Fibroblast of pulmonary artery (primary cell): Measurements from ENCODE around the gene KANSL3.

ENCODE experiments used
- DNase-seq: peaks from one replicate; pipeline ENCODE4 v3.0.0-alpha.2; 2010; ENCODE audit warnings: low read depth
- H3K4me3 ChIP-seq: replicated peaks from 2 replicates; pipeline ENCODE4 v1.5.1; 2011; ENCODE audit warnings: low read depth, mild to moderate bottlenecking, control low read depth, low read length, moderate library complexity
- TF ChIP-seq, protein P1 (sequence below): IDR thresholded peaks from 2 replicates; pipeline ENCODE4 v1.5.1; 2011; ENCODE audit warnings: mild to moderate bottlenecking, control low read depth, low read length, inconsistent platforms; ENCODE audit errors: missing control alignments

The KANSL3 gene

DNA sequence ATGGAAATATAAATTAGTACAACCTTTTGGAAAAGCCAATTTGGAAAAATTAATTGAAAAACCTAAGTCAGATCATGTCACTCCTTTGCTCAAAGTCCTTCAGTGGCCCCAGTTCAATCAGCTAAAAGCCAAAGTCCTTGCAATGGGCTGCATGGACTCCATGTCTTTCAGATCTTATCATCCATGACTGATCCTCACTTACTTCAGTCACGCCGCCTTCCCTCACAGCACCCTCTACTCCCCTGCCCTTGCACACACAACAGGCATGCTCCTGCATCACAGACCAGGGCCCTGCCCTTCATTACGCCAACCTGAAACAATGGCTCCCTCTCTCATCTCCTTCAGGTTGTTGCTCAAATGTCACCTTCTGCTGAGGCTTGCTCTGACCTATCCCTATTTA lies 15.6 kb downstream of the KANSL3 start:
- no peak overlapping the region for H3K4me3 ChIP-seq
- TF ChIP-seq, protein P1, sequence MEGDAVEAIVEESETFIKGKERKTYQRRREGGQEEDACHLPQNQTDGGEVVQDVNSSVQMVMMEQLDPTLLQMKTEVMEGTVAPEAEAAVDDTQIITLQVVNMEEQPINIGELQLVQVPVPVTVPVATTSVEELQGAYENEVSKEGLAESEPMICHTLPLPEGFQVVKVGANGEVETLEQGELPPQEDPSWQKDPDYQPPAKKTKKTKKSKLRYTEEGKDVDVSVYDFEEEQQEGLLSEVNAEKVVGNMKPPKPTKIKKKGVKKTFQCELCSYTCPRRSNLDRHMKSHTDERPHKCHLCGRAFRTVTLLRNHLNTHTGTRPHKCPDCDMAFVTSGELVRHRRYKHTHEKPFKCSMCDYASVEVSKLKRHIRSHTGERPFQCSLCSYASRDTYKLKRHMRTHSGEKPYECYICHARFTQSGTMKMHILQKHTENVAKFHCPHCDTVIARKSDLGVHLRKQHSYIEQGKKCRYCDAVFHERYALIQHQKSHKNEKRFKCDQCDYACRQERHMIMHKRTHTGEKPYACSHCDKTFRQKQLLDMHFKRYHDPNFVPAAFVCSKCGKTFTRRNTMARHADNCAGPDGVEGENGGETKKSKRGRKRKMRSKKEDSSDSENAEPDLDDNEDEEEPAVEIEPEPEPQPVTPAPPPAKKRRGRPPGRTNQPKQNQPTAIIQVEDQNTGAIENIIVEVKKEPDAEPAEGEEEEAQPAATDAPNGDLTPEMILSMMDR = no peak
- DNase-seq = no peak

DNA sequence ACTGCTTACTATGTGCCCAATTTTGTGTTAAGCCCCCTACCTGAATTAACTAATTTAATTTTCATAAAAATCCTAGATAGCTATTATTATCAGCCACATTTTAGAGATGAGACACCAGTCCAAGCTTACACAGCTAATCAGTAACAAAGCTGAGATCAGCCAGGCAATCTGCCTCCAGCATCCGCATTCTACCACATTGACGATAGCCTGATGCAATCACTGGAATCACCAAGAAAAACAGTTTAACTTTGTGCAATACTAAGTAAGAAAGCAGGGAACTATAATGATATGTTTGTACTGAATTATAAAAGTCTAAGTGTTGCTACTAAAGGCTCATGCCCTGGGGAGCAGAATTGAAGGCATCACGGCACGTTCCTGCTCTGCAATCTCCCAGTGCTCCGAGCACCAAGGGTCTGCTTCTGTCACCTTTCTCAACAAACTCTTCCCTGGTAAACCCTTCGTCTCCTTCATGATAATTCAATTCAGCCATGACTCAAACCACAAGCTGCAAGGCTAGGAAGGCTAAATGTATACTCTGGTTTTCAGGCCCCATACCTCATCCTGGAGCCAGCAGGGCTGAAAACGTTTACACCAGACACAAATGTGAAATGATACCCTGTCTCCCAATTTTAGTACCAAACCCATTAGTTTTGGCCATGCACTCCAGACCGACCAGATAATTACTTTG lies 19.4 kb downstream of the KANSL3 start:
- H3K4me3 ChIP-seq = no peak overlapping the region
- TF ChIP-seq, protein P1 = no peak
- peak; percentile 44 for DNase-seq

DNA sequence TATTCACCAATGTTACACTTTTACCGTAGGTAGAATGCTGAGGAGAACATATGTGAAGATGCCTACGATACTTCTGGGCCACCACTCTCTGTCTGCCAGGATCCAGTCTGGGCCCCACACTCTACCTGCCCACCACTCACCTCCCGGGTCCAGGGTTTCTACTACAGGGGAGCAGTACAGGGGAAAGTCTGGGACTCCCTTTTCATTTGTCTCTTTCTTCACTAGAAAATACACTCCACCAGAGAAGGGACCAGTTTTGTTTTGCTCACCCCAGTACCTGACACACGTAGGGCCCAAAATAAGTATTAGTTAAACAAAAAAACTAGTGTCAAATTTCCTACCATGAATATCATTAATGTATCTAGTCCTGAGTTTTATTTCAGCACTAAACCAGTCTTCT lies 21.1 kb downstream of the KANSL3 start:
- no peak for DNase-seq
- no peak overlapping the region for H3K4me3 ChIP-seq
- TF ChIP-seq, protein P1 = no peak

DNA sequence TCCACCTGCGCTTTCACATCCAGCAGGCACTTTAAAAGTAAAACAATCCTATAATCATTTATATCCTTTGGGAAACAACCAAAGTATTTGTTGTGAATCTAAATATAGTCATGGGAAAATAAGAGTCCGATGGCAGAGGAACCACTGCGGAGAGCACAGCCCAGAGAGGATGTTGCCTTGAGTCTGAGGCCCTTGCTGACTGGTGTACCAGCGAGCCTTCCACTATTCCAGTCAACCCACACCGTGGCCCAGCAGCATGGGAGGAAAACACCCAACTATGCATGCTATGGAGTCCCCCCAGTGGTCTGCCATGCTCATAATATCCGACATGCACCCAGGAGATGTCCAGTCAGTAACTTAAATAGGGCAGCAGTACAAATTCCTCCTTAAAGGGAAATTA lies 21.6 kb downstream of the KANSL3 start:
- no peak for DNase-seq
- TF ChIP-seq, protein P1 = no peak
- H3K4me3 ChIP-seq = no peak overlapping the region

DNA sequence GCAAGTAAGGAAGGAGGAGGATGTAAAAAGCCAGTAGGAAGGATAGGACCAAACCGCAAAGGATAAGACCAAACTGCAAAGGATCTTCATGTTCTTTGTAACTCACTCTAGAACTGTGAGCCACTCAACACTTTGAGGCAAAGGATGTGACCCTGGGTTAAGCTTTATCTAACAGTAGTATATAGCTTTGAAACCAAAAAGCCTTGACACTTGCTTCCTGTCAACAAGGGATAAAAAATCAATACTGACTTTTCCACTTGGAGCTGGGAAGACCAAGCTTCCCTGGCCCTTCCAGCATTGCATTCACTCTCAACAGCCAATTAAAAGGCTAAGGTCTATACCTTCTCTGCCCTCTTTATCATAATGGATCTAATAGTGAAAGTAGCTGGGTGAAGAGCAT lies 22.0 kb downstream of the KANSL3 start:
- H3K4me3 ChIP-seq = no peak overlapping the region
- no peak for DNase-seq
- TF ChIP-seq, protein P1 = no peak

DNA sequence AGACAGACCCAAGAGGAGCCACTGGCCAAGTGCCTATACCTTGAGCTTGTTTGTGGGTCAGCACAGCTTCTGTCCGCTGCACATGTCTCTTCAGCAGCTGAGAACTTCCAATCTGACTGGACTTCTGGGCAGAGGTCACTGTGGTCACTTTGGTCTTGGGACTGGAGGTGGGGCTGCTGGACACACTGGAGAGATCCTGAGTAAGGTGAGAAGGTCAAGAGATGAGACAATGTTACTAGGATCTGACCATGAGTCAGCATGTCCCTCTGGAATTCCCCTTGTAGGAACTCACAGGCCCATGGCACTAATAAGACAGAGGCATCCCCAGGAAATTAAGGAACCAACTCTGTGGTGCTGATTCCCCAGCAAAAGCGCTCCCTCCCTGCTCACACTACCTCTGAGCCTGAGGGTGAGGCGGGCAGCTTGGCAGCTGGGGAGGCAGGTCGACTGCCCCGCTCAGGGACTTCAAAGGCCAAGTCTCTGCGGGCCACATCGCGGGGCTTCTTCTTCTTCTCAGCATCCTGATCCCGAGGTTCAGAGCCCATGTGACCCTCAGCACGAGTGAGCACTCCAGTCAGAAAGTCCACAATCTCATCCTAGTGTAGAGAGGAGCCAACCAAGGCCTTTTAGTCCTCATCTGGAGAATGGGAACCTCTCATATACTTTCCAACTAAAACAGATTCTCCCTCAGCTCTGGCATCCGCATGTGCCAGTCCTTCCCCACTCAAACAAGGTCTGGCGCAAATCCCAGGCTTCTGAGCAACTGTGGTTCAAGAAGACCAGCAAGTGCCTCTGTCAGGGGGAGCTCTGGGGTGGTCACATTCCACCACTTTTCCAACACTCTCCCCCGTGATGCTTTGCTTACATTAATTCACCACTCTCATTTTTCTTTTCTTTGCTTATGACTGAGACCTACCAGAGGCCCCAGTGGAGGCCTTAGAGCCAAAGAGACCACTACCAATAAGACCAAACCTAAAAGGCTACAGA lies 29.4 kb downstream of the KANSL3 start:
- TF ChIP-seq, protein P1 = no peak
- H3K4me3 ChIP-seq = no peak overlapping the region
- peak; percentile 29 for DNase-seq
